Nephron (organoid): ENCODE measurements around the gene ORAI2.
"Not testable (repeated sequence)": the region's sequence is repeated elsewhere in the genome, so short reads cannot be mapped to it uniquely, and the experiment has no call there.

Experiments used
- H3K27ac Mint-ChIP-seq, 3 experiments: 2 replicates each; pipeline ENCODE4 v1.8.0; 2020; ENCODE audit warnings: mixed read lengths in 3 of 3, mild to moderate bottlenecking in 2 of 3, moderate library complexity in 1 of 3
- H3K27me3 Mint-ChIP-seq: 2 replicates; pipeline ENCODE4 v1.8.0; 2021; ENCODE audit warnings: low read depth, mild to moderate bottlenecking, moderate library complexity, mixed read lengths
- H3K36me3 Mint-ChIP-seq: 2 replicates; pipeline ENCODE4 v1.8.0; 2020; ENCODE audit warnings: low read depth, mixed read lengths
- H3K4me1 Mint-ChIP-seq: 2 replicates; pipeline ENCODE4 v1.8.0; 2020; ENCODE audit warnings: mixed read lengths
- H3K4me3 Mint-ChIP-seq, 3 experiments: 2 replicates each; pipeline ENCODE4 v1.8.0; 2020; ENCODE audit warnings: mild to moderate bottlenecking in 3 of 3, mixed read lengths in 3 of 3, moderate library complexity in 2 of 3
- H3K9me3 Mint-ChIP-seq: 2 replicates; pipeline ENCODE4 v1.8.0; 2020; ENCODE audit warnings: mixed read lengths
- TF ChIP-seq, protein P1 (sequence below), 3 experiments: fragments of 200-600 bp; sonication (generic); IDR thresholded peaks; one replicate each; pipeline ENCODE4 v1.5.0; 2021; ENCODE audit warnings: antibody characterized with exemption in 3 of 3; ENCODE audit not compliant: unreplicated experiment in 3 of 3

ORAI2 gene

DNA sequence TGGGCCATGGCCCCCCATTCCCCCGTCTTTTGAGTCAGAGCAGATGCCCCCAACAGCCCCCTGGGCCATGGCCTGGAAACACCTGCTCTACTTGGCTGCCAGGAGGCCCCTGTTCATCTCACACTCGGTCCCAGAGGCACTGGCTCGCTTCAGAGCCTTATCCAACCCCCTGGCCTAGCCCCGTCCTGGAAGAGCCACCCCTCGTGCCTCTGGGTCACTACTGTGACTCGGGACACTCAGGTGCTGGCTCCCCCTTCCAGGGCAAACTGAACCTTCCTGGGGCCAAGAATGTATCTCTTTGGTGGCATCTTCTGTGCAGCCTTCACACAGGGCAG is 38.4 kb downstream of the ORAI2 start:
- no peaks in the 10 kb centered on the region for H3K27me3 Mint-ChIP-seq
- H3K27ac Mint-ChIP-seq, result no peak overlapping the region
- TF ChIP-seq, protein P1, sequence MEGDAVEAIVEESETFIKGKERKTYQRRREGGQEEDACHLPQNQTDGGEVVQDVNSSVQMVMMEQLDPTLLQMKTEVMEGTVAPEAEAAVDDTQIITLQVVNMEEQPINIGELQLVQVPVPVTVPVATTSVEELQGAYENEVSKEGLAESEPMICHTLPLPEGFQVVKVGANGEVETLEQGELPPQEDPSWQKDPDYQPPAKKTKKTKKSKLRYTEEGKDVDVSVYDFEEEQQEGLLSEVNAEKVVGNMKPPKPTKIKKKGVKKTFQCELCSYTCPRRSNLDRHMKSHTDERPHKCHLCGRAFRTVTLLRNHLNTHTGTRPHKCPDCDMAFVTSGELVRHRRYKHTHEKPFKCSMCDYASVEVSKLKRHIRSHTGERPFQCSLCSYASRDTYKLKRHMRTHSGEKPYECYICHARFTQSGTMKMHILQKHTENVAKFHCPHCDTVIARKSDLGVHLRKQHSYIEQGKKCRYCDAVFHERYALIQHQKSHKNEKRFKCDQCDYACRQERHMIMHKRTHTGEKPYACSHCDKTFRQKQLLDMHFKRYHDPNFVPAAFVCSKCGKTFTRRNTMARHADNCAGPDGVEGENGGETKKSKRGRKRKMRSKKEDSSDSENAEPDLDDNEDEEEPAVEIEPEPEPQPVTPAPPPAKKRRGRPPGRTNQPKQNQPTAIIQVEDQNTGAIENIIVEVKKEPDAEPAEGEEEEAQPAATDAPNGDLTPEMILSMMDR (IDR thresholded peaks at IDR 0.05; ENCODE audit: unreplicated experiment in 3 of 3), result no peak
- H3K36me3 Mint-ChIP-seq, result peaks cover 9% of the 10 kb centered on the region
- no peaks in the 10 kb centered on the region for H3K4me1 Mint-ChIP-seq
- no peak overlapping the region for H3K4me3 Mint-ChIP-seq
- no peaks in the 10 kb centered on the region for H3K9me3 Mint-ChIP-seq

DNA sequence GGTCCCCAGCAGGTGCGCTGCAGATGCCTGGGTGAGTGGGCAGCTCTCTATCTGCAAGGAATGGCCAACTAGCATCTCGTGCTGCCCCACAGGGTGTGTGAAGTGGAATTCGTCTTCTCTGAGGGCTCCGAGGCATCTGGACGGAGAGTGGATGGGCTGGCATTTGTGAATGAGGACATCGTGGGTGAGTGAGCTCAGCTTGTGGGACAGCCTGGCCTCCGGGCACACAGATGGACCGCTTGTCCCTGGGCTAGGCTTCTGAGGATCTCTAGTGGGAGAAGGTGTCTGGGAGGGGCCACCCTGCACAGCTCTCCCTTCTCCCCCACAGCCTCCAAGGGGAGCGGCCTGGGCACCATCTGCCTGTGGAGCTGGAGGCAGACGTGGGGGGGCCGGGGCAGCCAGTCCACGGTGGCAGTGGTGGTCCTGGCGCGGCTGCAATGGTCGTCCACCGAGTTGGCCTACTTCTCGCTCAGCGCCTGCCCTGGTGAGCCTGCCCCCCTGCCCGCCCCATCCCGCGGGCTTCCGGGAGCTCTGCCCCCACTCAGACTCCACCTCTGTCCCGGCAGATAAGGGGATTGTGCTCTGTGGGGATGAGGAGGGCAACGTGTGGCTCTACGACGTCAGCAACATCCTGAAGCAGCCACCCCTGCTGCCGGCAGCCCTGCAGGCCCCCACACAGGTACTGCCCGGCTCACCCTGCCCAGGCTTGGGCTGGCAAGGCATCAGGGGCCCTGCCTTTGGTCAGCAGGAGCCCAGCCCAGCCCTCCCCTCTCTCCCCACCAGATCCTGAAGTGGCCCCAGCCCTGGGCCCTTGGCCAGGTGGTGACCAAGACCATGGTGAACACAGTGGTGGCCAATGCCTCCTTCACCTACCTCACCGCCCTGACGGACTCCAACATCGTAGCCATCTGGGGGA is 39.0 kb downstream of the ORAI2 start:
- H3K27me3 Mint-ChIP-seq, result no peaks in the 10 kb centered on the region
- TF ChIP-seq, protein P1 (IDR thresholded peaks at IDR 0.05; ENCODE audit: unreplicated experiment in 3 of 3), result no peak
- peaks cover 9% of the 10 kb centered on the region for H3K36me3 Mint-ChIP-seq
- no peaks in the 10 kb centered on the region for H3K4me1 Mint-ChIP-seq
- H3K4me3 Mint-ChIP-seq, result no peak overlapping the region
- H3K9me3 Mint-ChIP-seq, result no peaks in the 10 kb centered on the region
- no peak overlapping the region for H3K27ac Mint-ChIP-seq

DNA sequence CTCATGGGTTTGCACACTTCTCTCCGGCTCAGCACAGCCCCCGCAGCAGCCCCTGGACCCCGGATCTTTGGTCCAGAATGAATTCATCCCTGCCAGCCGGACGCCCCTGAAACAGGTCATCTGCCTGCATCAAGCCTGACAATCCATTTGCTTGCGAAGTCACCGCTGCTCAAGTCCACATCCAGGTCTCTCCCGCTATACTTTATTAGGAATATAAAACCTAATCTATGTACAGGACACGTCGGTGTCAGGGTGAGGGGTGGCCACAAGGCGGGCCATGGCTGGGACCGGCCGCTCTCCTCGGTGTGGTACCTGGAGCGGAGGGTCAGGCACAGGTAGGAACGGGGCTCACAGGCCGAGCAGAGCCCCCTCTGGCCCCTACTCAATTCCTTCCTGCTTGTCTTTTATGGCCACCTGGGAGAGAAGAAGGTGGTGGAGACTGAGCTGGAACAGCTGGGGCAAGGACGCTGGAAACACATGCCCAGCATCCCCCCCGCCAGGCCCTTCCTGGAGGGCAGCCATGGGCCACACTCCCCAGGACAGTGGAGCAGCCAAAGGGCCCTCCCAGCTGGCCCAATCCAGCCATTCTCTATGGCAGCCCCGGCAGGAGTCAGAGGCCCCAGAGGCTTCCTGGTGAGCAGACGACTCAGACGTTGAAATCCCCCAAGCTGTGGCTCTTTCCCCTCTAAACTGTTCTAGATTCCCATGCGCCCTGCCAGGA is 40.1 kb downstream of the ORAI2 start:
- Mint-ChIP-seq H3K9me3 (no peaks in the 10 kb centered on the region), H3K4me1 (no peaks in the 10 kb centered on the region), H3K27me3 (no peaks in the 10 kb centered on the region), H3K36me3 (peaks cover 9% of the 10 kb centered on the region), H3K27ac (no peak overlapping the region), H3K4me3 (no peak overlapping the region)
- TF ChIP-seq, protein P1 (IDR thresholded peaks at IDR 0.05; ENCODE audit: unreplicated experiment in 3 of 3), result no peak

DNA sequence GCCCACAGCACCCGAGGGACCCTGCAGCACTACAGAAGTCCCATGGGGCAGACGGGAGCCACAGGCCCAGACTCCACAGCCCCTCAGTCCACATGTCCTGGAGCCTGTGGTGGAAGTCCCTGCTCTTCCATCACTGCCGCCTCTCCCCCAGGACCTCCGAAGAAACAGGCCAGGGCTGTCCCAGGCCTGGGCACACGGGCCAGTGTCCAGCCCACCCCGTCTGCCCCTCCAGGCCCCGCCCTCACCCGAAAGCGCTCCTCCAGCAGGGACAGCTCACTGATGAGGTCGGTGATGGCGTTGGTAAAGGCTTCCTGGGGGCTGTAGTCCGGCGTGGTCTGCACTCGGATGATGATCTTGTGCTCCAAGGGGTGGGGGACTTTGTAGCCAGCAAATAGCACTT is 40.7 kb downstream of the ORAI2 start:
- not testable (repeated sequence) for H3K4me1 Mint-ChIP-seq, H3K4me3 Mint-ChIP-seq, H3K27me3 Mint-ChIP-seq, H3K27ac Mint-ChIP-seq, H3K9me3 Mint-ChIP-seq, H3K36me3 Mint-ChIP-seq

DNA sequence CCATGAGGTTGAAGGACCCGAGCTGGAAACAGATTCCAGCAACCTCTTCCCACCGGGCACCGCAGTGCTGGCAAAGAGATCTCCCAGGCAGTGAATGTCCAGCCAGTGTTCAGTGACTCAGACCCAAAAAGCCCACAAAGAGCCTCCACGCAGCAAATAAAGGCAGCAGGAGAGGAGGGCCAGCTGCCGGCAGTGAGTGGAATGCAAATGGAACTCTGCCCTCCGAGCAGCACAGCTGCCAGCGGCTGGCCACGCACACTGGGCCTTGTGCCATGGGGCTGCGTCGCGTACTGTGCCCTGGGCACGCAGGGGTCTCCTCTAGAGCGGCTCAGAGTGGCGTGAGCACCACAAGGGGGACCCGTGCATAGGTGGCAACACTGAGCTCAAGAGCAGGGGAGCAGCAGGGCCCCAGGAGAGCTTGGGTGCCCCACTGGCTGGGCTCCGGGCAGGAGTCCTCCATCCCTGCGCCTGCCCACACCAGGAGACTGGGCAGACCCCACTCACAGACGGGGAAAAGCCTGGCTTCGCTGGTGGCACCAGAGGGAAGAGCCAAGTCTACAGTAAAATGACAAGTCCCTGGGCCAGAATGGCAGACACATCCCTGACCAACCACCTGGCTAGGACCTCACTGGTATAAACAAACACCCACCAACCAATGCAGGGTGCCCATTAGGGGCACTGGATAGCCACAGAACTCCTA is 41.5 kb downstream of the ORAI2 start:
- H3K27ac Mint-ChIP-seq, H3K27me3 Mint-ChIP-seq, H3K4me3 Mint-ChIP-seq, H3K9me3 Mint-ChIP-seq, H3K36me3 Mint-ChIP-seq, H3K4me1 Mint-ChIP-seq: not testable (repeated sequence)

DNA sequence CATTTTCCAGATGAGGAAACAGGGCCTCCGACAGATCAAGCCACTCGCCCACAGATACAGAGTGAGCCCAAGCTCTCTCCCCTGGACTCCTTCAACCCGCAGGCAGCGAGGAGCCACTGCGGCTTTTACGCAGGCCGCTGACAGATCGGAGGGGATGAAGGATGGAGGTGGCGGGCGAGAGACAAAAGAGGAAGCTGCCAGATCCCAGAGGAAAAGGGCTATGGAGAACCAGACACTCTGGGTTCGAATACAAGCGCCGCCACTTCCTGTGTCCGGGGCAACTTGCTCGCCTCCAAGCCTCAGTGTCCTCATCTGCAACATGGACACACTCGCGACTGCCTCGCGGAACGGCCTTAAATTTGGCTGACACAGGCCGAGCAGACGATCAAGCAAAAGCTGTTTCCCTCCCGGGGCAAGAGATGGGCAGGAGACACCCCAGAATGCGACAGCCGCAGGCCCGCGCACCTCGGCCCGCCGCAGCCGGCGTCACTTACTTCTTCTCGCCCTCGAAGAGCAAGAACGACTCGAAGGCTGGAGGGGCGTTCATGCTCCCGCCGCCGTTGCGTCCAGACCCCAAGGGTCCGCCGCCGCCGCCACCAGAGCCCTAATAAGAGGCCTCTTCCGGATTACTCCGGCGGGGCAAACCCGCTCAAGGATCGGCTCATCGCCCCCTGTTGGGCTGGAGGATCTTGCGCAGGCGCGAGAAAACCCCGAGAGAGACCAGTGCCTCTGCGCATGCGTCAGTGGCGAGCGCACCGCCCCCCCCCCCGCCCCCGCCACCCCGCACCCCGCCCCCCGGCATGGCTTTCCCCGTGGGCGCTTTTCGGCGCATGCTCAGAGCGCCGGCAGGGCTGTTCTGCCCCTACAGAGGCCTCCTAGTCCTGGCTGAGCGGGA is 45.2 kb downstream of the ORAI2 start, which contains the start of gene POLR2J:
POLR2J (minus strand) TSS at position 609 of the 895 bp plus-strand sequence; CDS start at position 547, 62 bp downstream.
- not testable (repeated sequence) for H3K27ac Mint-ChIP-seq
- H3K4me3 Mint-ChIP-seq, result peak within 1 kb of the TSS; percentile 84 to 87 (median 87)

DNA sequence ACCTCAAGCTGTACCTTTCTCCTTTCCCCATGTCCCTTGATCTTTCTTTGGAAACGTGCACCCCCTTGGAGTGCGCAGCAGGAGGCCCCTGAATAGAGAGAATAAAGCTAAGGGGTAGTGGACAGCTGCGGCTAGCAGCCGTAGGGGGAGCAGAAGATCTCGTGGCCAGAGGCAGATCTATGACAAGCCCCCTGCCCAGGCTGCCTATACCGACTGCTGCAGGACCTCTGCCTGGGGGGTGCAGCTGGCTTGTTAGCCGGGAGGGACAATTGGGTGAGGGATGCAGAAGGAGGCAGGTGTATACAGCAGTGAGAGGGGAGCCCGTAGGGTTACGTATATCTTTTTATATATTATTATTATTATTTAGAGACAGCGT is 45.8 kb downstream of the ORAI2 start:
- not testable (repeated sequence) for H3K4me1 Mint-ChIP-seq, H3K9me3 Mint-ChIP-seq, H3K36me3 Mint-ChIP-seq, H3K27ac Mint-ChIP-seq, H3K27me3 Mint-ChIP-seq, H3K4me3 Mint-ChIP-seq

More for the DNA sequence above, 45.2 kb downstream of the ORAI2 start, which contains the start of gene POLR2J:
- not testable (repeated sequence) for H3K36me3 Mint-ChIP-seq, H3K9me3 Mint-ChIP-seq, H3K27me3 Mint-ChIP-seq, H3K4me1 Mint-ChIP-seq
- TF ChIP-seq, protein P1 (IDR thresholded peaks at IDR 0.05; ENCODE audit: unreplicated experiment in 3 of 3), result peak in 2 of 3 experiments; percentile 17 to 24
